HEK293 (cell line): ENCODE data around the gene DLX4.
A peak's percentile ranks its signal among the peaks of the same experiment; 100 is the strongest.

Experiments used
- CTCF ChIA-PET: fragments of 350-600 bp; formaldehyde crosslinking; extraction: SDS; loops from one replicate; lab custom pipeline; 2021; ENCODE audit warnings: antibody characterized with exemption; lab: Yijun Ruan, JAX
- POLR2A ChIA-PET: fragments of 300-600 bp; formaldehyde crosslinking; extraction: SDS; loops from one replicate; lab custom pipeline; 2020; ENCODE audit warnings: antibody characterized with exemption, inconsistent platforms; lab: Yijun Ruan, JAX
- H3K27ac ChIP-seq: fragments of 200-500 bp; sonication (Bioruptor generic); 2 replicates; pipeline ENCODE4 v1.5.1; 2014; ENCODE audit warnings: low read depth, low read length, control low read depth, inconsistent platforms; ENCODE audit errors: extremely low read depth
- H3K36me3 ChIP-seq, 2 experiments: fragments of 200-500 bp in 1 of 2; sonication (Bioruptor generic) in 1 of 2; 1 replicate in 1 of 2; 2 replicates in 1 of 2; pipeline ENCODE4 v1.5.1; 2014 to 2017; ENCODE audit warnings: inconsistent platforms in 2 of 2, low read length in 2 of 2; ENCODE audit not compliant: control insufficient read depth in 2 of 2, insufficient read depth in 1 of 2
- H3K4me1 ChIP-seq: fragments of 200-500 bp; sonication (Bioruptor generic); 2 replicates; pipeline ENCODE4 v1.5.1; 2014; ENCODE audit warnings: mild to moderate bottlenecking, low read length, inconsistent platforms; ENCODE audit not compliant: control insufficient read depth, insufficient read depth
- H3K4me3 ChIP-seq: 2 replicates; pipeline ENCODE4 v1.5.1; 2011; ENCODE audit warnings: low read depth, mild to moderate bottlenecking, control low read depth, low read length, moderate library complexity
- H3K9me3 ChIP-seq: fragments of 200-500 bp; sonication (Bioruptor generic); 2 replicates; pipeline ENCODE4 v1.5.1; 2014; ENCODE audit warnings: low read depth, low read length, inconsistent platforms; ENCODE audit not compliant: control insufficient read depth, insufficient read depth
- EGR2 ChIP-seq: fragments of 450-650 bp; formaldehyde crosslinking; IDR thresholded peaks from 2 replicates; pipeline ENCODE4 v1.5.1; 2016; ENCODE audit warnings: low read depth, missing biosample characterization, missing genetic modification characterization
- GLIS1 ChIP-seq: fragments of 450-650 bp; formaldehyde crosslinking; IDR thresholded peaks from 2 replicates; pipeline ENCODE4 v1.5.1; 2016; ENCODE audit warnings: missing biosample characterization, missing genetic modification characterization
- HOXA7 ChIP-seq: sonication (generic); formaldehyde crosslinking; IDR thresholded peaks from 2 replicates; pipeline ENCODE4 v1.8.1; 2022; ENCODE audit warnings: missing genetic modification reagents, borderline replicate concordance
- ZBTB48 ChIP-seq: fragments of 450-650 bp; formaldehyde crosslinking; IDR thresholded peaks from 2 replicates; pipeline ENCODE4 v1.5.1; 2016; ENCODE audit warnings: missing biosample characterization, missing genetic modification characterization
- ZFHX2 ChIP-seq: fragments of 450-650 bp; formaldehyde crosslinking; conservative IDR thresholded peaks from 2 replicates; pipeline ENCODE4 v1.5.1; 2016; ENCODE audit warnings: missing biosample characterization, missing genetic modification characterization
- ZIC2 ChIP-seq: fragments of 450-650 bp; formaldehyde crosslinking; IDR thresholded peaks from 2 replicates; pipeline ENCODE4 v1.5.1; 2016; ENCODE audit warnings: missing biosample characterization, missing genetic modification characterization
- ZNF114 ChIP-seq: fragments of 450-650 bp; formaldehyde crosslinking; IDR thresholded peaks from 2 replicates; pipeline ENCODE4 v1.5.0; 2017; ENCODE audit warnings: missing biosample characterization, missing genetic modification characterization
- ZNF174 ChIP-seq: fragments of 450-650 bp; formaldehyde crosslinking; IDR thresholded peaks from 2 replicates; pipeline ENCODE4 v1.5.0; 2017; ENCODE audit warnings: missing biosample characterization, mild to moderate bottlenecking, missing genetic modification characterization
- ZNF175 ChIP-seq: fragments of 450-650 bp; formaldehyde crosslinking; IDR thresholded peaks from 2 replicates; pipeline ENCODE4 v1.5.1; 2016; ENCODE audit warnings: missing biosample characterization, missing genetic modification characterization
- ZNF184 ChIP-seq: fragments of 450-650 bp; IDR thresholded peaks from 2 replicates; pipeline ENCODE4 v1.5.1; 2018; ENCODE audit warnings: missing biosample characterization, mild to moderate bottlenecking, missing genetic modification characterization
- ZNF202 ChIP-seq: fragments of 450-650 bp; formaldehyde crosslinking; IDR thresholded peaks from 2 replicates; pipeline ENCODE4 v1.5.1; 2016; ENCODE audit warnings: missing biosample characterization, missing genetic modification characterization, borderline replicate concordance
- ZNF26 ChIP-seq: fragments of 450-650 bp; formaldehyde crosslinking; IDR thresholded peaks from 2 replicates; pipeline ENCODE4 v1.5.1; 2016; ENCODE audit warnings: missing biosample characterization, missing genetic modification characterization
- ZNF280C ChIP-seq: fragments of 450-650 bp; formaldehyde crosslinking; IDR thresholded peaks from 2 replicates; pipeline ENCODE4 v1.5.1; 2016; ENCODE audit warnings: missing biosample characterization, missing genetic modification characterization
- ZNF544 ChIP-seq: fragments of 450-650 bp; formaldehyde crosslinking; IDR thresholded peaks from 2 replicates; pipeline ENCODE4 v1.5.0; 2017; ENCODE audit warnings: missing biosample characterization, missing genetic modification characterization
- ZNF596 ChIP-seq: fragments of 450-650 bp; IDR thresholded peaks from 2 replicates; pipeline ENCODE4 v1.5.0; 2018; ENCODE audit warnings: missing biosample characterization, mild to moderate bottlenecking, missing genetic modification characterization, moderate library complexity
- ZNF600 ChIP-seq: fragments of 450-650 bp; formaldehyde crosslinking; IDR thresholded peaks from 2 replicates; pipeline ENCODE4 v1.5.1; 2016; ENCODE audit warnings: missing biosample characterization, missing genetic modification characterization
- ZNF645 ChIP-seq: fragments of 450-650 bp; formaldehyde crosslinking; IDR thresholded peaks from 2 replicates; pipeline ENCODE4; 2016; ENCODE audit warnings: missing biosample characterization, missing genetic modification characterization
- ZNF654 ChIP-seq: fragments of 450-650 bp; formaldehyde crosslinking; IDR thresholded peaks from 2 replicates; pipeline ENCODE4 v1.5.1; 2016; ENCODE audit warnings: low read depth, missing biosample characterization, missing genetic modification characterization
- ZNF747 ChIP-seq: fragments of 450-650 bp; formaldehyde crosslinking; IDR thresholded peaks from 2 replicates; pipeline ENCODE4 v1.5.1; 2016; ENCODE audit warnings: missing biosample characterization, missing genetic modification characterization
- ZNF768 ChIP-seq: fragments of 450-650 bp; formaldehyde crosslinking; IDR thresholded peaks from 2 replicates; pipeline ENCODE4 v1.5.1; 2018; ENCODE audit warnings: missing biosample characterization, mild to moderate bottlenecking, missing genetic modification characterization
- ZNF785 ChIP-seq: fragments of 450-650 bp; formaldehyde crosslinking; IDR thresholded peaks from 2 replicates; pipeline ENCODE4 v1.5.1; 2016; ENCODE audit warnings: missing biosample characterization, missing genetic modification characterization

Gene DLX4

GRCh38 chr17:49944273-49944870, 24.6 kb upstream of the DLX4 start:
- Histone ChIP-seq H3K36me3 (no peaks in the 10 kb centered on the region), H3K4me3 (no peak overlapping the region), H3K27ac (no peak overlapping the region), H3K9me3 (no peaks in the 10 kb centered on the region), H3K4me1 (no peaks in the 10 kb centered on the region)
- ChIA-PET POLR2A (no interaction called here), CTCF (interaction anchor here (4.1 to 7.5 kb wide), 2 partner anchors 8 to 53 kb away, joined by 23 to 64 read pairs; no protein-coding TSS in a partner anchor)
- TF ChIP-seq ZNF280C (tag by site-specific recombination) (no peak), ZNF654 (no peak), ZNF26 (tag by site-specific recombination) (no peak), ZNF596 (tag by site-specific recombination) (no peak), ZFHX2 (peak; percentile 84), ZNF768 (tag by site-specific recombination) (no peak), ZNF174 (tag by site-specific recombination) (no peak), ZNF600 (tag by site-specific recombination) (0 out of 2 replicates have a peak, but pooled peaks have one; percentile 21), ZNF184 (no peak), ZNF747 (tag by site-specific recombination) (no peak), ZNF202 (tag by site-specific recombination) (no peak), HOXA7 (CRISPR knock-in tag) (no peak), EGR2 (tag by site-specific recombination) (peak; percentile 91), ZNF645 (tag by site-specific recombination) (no peak), ZBTB48 (tag by site-specific recombination) (no peak), ZNF544 (tag by site-specific recombination) (no peak), ZNF785 (tag by site-specific recombination) (no peak), ZNF114 (tag by site-specific recombination) (no peak), ZIC2 (no peak)

DNA sequence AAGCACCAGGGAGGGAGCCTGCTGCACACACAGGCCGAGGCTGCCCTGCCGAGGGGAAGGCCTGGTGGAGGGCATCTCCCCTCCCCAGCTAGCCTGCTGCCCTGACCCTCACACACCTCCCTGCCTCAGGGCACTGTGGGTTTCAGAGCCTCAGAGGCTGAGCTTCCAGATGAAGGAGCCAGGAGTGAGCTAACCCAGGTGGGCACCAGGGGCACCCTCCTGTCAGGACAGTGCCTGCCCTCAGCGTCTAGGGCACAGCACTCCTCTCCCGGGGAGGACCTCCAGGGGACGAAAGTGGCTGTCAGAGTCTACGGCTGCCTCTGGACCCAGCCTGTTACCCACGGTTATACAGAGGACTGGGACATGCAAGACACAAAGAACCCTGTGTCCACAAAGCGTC, 22.8 kb upstream of the DLX4 start:
- H3K36me3 ChIP-seq = no peaks in the 10 kb centered on the region
- CTCF ChIA-PET = interaction anchor here (0.7 to 1.4 kb wide), 2 partner anchors 50 to 148 kb away, joined by 3 to 4 read pairs; no protein-coding TSS in a partner anchor
- no peak overlapping the region for H3K27ac ChIP-seq
- POLR2A ChIA-PET = interaction anchor here (0.6 kb wide), 1 partner anchor 887 kb away, joined by 7 read pairs; no protein-coding TSS in a partner anchor
- TF ChIP-seq ZNF175 (tag by site-specific recombination) (no peak), GLIS1 (tag by site-specific recombination) (0 out of 2 replicates have a peak, but pooled peaks have one; percentile 13)
- H3K4me1 ChIP-seq = no peaks in the 10 kb centered on the region
- H3K9me3 ChIP-seq = no peaks in the 10 kb centered on the region
- no peak overlapping the region for H3K4me3 ChIP-seq
